ENCODE data around the gene PRPF6.
A peak's percentile ranks its signal among the peaks of the same experiment; 100 is the strongest.

The PRPF6 gene

GRCh38 chr20:63947638-63948456, 33.1 kb upstream of the PRPF6 start:
- H3K27ac ChIP-seq = peak overlapping the region; percentile 83
- TF ChIP-seq ZFX (IDR thresholded peaks at IDR 0.05; ENCODE audit: borderline replicate concordance) (no peak), CTCF (IDR thresholded peaks at IDR 0.05) (no peak)

- peak overlapping the region; percentile 83; the same call in 1 of the 2 replicates for H3K27ac ChIP-seq
- TF ChIP-seq ZFX (IDR thresholded peaks at IDR 0.05; ENCODE audit: borderline replicate concordance) (no peak), CTCF (IDR thresholded peaks at IDR 0.05) (no peak)
These were observed 30.1 kb upstream of the PRPF6 start for GRCh38 chr20:63950701-63951397.

GRCh38 chr20:63951398-63952209, 29.3 kb upstream of the PRPF6 start:
- TF ChIP-seq ZFX (IDR thresholded peaks at IDR 0.05; ENCODE audit: borderline replicate concordance) = no peak
- no peak for TF ChIP-seq CTCF (IDR thresholded peaks at IDR 0.05)
- H3K27ac ChIP-seq = 0 out of 2 replicates have a peak overlapping the region, but pooled peaks have one; percentile 83

DNA sequence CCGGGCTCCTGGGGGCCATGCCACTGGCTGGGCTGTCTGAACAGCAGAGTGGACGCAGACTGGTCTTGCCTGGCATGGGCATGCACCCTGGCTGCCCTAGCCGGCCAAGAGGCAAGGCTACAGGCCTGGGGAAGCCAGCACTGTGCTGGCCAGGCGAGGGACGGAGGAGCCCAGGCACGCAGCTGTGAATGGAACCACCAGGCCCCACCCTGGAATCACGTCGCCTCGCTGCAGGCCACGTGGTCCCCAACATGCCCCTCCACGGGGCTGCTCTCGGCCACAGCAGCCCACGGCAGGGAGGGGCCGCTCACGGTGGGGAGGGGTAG, 28.8 kb upstream of the PRPF6 start:
- 0 out of 2 replicates have a peak overlapping the region, but pooled peaks have one; percentile 7 for H3K27ac ChIP-seq
- TF ChIP-seq ZFX (IDR thresholded peaks at IDR 0.05; ENCODE audit: borderline replicate concordance) = no peak
- TF ChIP-seq CTCF (IDR thresholded peaks at IDR 0.05) = no peak

GRCh38 chr20:63952769-63953168, 28.2 kb upstream of the PRPF6 start:
- TF ChIP-seq CTCF (IDR thresholded peaks at IDR 0.05) = no peak
- no peak for TF ChIP-seq ZFX (IDR thresholded peaks at IDR 0.05; ENCODE audit: borderline replicate concordance)
- H3K27ac ChIP-seq = peak overlapping the region; percentile 20; the same call in 1 of the 2 replicates

DNA sequence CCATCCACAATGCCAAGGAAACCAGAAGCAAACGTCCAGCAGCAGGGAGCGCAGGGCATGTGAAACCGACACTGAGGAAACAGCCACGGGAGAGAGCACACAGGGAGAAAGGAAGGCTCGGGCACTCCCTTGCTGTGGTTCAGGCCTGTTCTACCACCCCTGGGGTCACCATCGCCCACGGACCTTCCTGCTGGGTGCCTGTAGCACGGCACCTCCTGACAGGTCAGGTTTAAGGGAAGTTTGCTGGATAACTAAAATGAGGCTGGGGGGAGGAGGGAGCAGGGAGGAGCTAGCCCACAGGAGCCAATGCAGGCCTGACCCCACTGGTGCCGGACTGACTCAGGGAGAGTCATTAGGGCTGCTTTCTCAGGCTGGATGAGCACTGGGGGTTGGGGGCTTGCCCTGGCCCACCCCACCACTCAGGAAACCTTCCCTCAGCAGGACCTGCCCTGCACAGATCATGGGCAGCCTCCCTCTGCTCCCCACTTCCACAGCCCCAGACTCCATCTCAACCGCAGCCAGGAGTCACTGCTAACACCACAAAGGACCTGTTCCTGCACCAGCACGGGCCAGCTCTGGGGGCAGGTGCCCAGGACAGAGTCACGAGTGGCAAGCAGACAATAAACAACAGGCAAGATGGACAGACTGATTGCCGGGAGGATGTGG, 27.0 kb upstream of the PRPF6 start:
- TF ChIP-seq ZFX (IDR thresholded peaks at IDR 0.05; ENCODE audit: borderline replicate concordance) (no peak), CTCF (IDR thresholded peaks at IDR 0.05) (no peak)
- H3K27ac ChIP-seq = peak overlapping the region; percentile 89; the same call in 1 of the 2 replicates

Data from 22Rv1 (cell line).